Hepatocyte (in vitro differentiated cells): ENCODE results near the gene TFCP2.

Experiments used
- CTCF ChIP-seq: fragments of 200-600 bp; sonication (generic); IDR thresholded peaks from 2 replicates; pipeline ENCODE4 v1.5.1; 2016; ENCODE audit warnings: antibody characterized with exemption, mild to moderate bottlenecking; ENCODE audit not compliant: poor library complexity
- EZH2 ChIP-seq: fragments of 200-600 bp; sonication (generic); IDR thresholded peaks from 2 replicates; pipeline ENCODE4 v1.6.1; 2016; ENCODE audit warnings: antibody characterized with exemption, mild to moderate bottlenecking, borderline replicate concordance
- EZH2phosphoT487 ChIP-seq: fragments of 200-600 bp; sonication (generic); IDR thresholded peaks from one replicate; pipeline ENCODE4 v1.6.1; 2018; ENCODE audit warnings: antibody characterized with exemption, mild to moderate bottlenecking, low read depth, moderate library complexity; ENCODE audit not compliant: unreplicated experiment, severe bottlenecking

GRCh38 chr12:51070004-51070403 lies 102.9 kb downstream of the TFCP2 start:
- TF ChIP-seq CTCF = no peak
- no peak for TF ChIP-seq EZH2
- no peak for TF ChIP-seq EZH2phosphoT487
